B cell (primary cell): ENCODE measurements around the gene MAPK4. TPM values are rescaled to one million over a fixed set of nuclear protein-coding genes. Genes with fewer than 3 reads are reported as not detected.
"Not testable (repeated sequence)": the region's sequence is repeated elsewhere in the genome, so short reads cannot be mapped to it uniquely, and the experiment has no call there.

ENCODE experiments used
- ATAC-seq: fragments of 200-7000 bp; cut with Tn5 transposase; one replicate; pipeline ENCODE4 v1.10.0; 2021; ENCODE audit warnings: low read depth, mild to moderate bottlenecking, moderate number of reproducible peaks, moderate library complexity
- CTCF ChIA-PET: fragments of 350-600 bp; sonication (Branson Sonifier 250); formaldehyde crosslinking; loops from one replicate; lab custom pipeline; 2021; ENCODE audit warnings: antibody characterized with exemption, inconsistent platforms; lab: Charles Lee
- POLR2A ChIA-PET: fragments of 350-600 bp; sonication (Branson Sonifier 250); formaldehyde crosslinking; loops from one replicate; lab custom pipeline; 2021; ENCODE audit warnings: antibody characterized with exemption; lab: Charles Lee
- DNase-seq: peaks from one replicate; pipeline ENCODE4 v3.0.0; 2013
- H2AFZ ChIP-seq: 2 replicates; pipeline ENCODE4 v1.6.1; 2012; ENCODE audit warnings: mild to moderate bottlenecking, low read depth, low read length; ENCODE audit not compliant: insufficient read depth, poor library complexity, severe bottlenecking
- H3K27ac ChIP-seq, 2 donors: 1 replicate in 1 of 2; 2 replicates in 1 of 2; pipeline ENCODE4 v1.5.1; 2012 to 2013; ENCODE audit warnings: low read length in 2 of 2, mild to moderate bottlenecking in 2 of 2, moderate library complexity in 1 of 2
- H3K27me3 ChIP-seq, 4 experiments: fragments of 200-600 bp in 1 of 4; sonication (generic) in 1 of 4; replicated peaks in 1 of 4; 1 replicate in 2 of 4; 2 replicates in 2 of 4; pipeline versions ENCODE4 v1.6.1 to v1.7.0; 2013 to 2016; ENCODE audit warnings: low read length in 3 of 4, mild to moderate bottlenecking in 2 of 4, mixed read lengths in 1 of 4, moderate library complexity in 1 of 4; ENCODE audit not compliant: insufficient read depth in 4 of 4, control insufficient read depth in 3 of 4; ENCODE audit errors: control extremely low read depth in 1 of 4
- H3K36me3 ChIP-seq, 2 experiments: replicated peaks in 1 of 2; 1 replicate in 1 of 2; 2 replicates in 1 of 2; pipeline versions ENCODE4 v1.6.1 to v1.7.1; 2013; ENCODE audit warnings: low read length in 1 of 2; ENCODE audit not compliant: insufficient read depth in 2 of 2, control insufficient read depth in 1 of 2; ENCODE audit errors: control extremely low read depth in 1 of 2, extremely low read depth in 1 of 2
- H3K4me1 ChIP-seq, 2 donors: fragments of 200-600 bp in 1 of 2; sonication (generic) in 1 of 2; 1 replicate in 1 of 2; 2 replicates in 1 of 2; pipeline versions ENCODE4 v1.5.1 to v1.6.1; 2013 to 2017; ENCODE audit warnings: low read length in 2 of 2; ENCODE audit not compliant: control insufficient read depth in 2 of 2, insufficient read depth in 2 of 2
- H3K4me2 ChIP-seq: replicated peaks from 2 replicates; pipeline ENCODE3; 2012; ENCODE audit warnings: mild to moderate bottlenecking, low read depth, low read length; ENCODE audit not compliant: poor library complexity, severe bottlenecking
- H3K4me3 ChIP-seq, 5 experiments: fragments of 200-600 bp in 1 of 5; sonication (generic) in 1 of 5; 1 replicate in 3 of 5; 2 replicates in 2 of 5; pipeline versions ENCODE4 v1.5.1 to v1.7.0; 2011 to 2016; ENCODE audit warnings: low read length in 4 of 5, mild to moderate bottlenecking in 4 of 5, low read depth in 2 of 5, control low read depth in 1 of 5, moderate library complexity in 1 of 5; ENCODE audit not compliant: insufficient read depth in 1 of 5; ENCODE audit errors: control extremely low read depth in 1 of 5, extremely low read depth in 1 of 5
- H3K79me2 ChIP-seq: fragments of 200-600 bp; sonication (generic); one replicate; pipeline ENCODE4 v1.6.0; 2016; ENCODE audit warnings: low read length; ENCODE audit not compliant: control insufficient read depth, insufficient read depth
- H3K9ac ChIP-seq: fragments of 200-600 bp; sonication (generic); 2 replicates; pipeline ENCODE4 v1.6.1; 2017; ENCODE audit warnings: mild to moderate bottlenecking, low read length, moderate library complexity
- H3K9me3 ChIP-seq, 3 donors: one replicate each; pipeline versions ENCODE4 v1.6.1 to v1.7.1; 2013; ENCODE audit warnings: low read length in 2 of 3; ENCODE audit not compliant: control insufficient read depth in 2 of 3, insufficient read depth in 1 of 3; ENCODE audit errors: control extremely low read depth in 1 of 3
- H4K20me1 ChIP-seq: 2 replicates; pipeline ENCODE4 v1.6.0; 2012; ENCODE audit warnings: mild to moderate bottlenecking, low read length; ENCODE audit not compliant: insufficient read depth, control insufficient read depth, poor library complexity, severe bottlenecking
- H3K27ac Mint-ChIP-seq: one replicate; pipeline ENCODE4 v1.8.0; 2021; ENCODE audit warnings: mixed read lengths
- H3K27me3 Mint-ChIP-seq: one replicate; pipeline ENCODE4 v1.8.0; 2021; ENCODE audit warnings: mixed read lengths
- H3K4me1 Mint-ChIP-seq: one replicate; pipeline ENCODE4 v1.8.0; 2021; ENCODE audit warnings: mixed read lengths
- H3K4me3 Mint-ChIP-seq: one replicate; pipeline ENCODE4 v1.8.0; 2021; ENCODE audit warnings: mixed read lengths
- H3K9me3 Mint-ChIP-seq: one replicate; pipeline ENCODE4 v1.8.0; 2022; ENCODE audit warnings: mixed read lengths; ENCODE audit not compliant: insufficient read depth
- CTCF ChIP-seq: fragments of 200-600 bp; IDR thresholded peaks from one replicate; pipeline ENCODE4 v1.8.0; 2022; ENCODE audit warnings: antibody characterized with exemption, mild to moderate bottlenecking
- EZH2 ChIP-seq: IDR thresholded peaks from 2 replicates; pipeline ENCODE4 v1.6.1; 2012; ENCODE audit warnings: borderline replicate concordance, low read depth, mild to moderate bottlenecking, moderate library complexity, low read length; ENCODE audit not compliant: insufficient read depth, poor library complexity, severe bottlenecking
- WGBS: methylation state at CpG from one replicate; pipeline ENCODE4 v1.1.5; 2013; ENCODE audit warnings: missing lambda C conversion rate; ENCODE audit not compliant: insufficient coverage; 5-methylcytosine and 5-hydroxymethylcytosine counted together
- intact Hi-C: fragments of 100-400 bp; cut with micrococcal nuclease; formaldehyde crosslinking; loops from one replicate; pipeline ENCODE4 v1.10.0; 2022
- polyA plus RNA-seq: library from polyadenylated mRNA; depleted of rRNA; stranded (reverse); fragments of >200 nt; gene quantifications from 2 replicates; pipeline ENCODE4 v1.2.3, GENCODE V29; 2012
- total RNA-seq, 2 donors: library from RNA; stranded (reverse); fragments of 120-200 nt in 1 of 2; gene quantifications; 1 replicate in 1 of 2; 2 replicates in 1 of 2; pipeline versions ENCODE4 v1.2.3 to v1.2.4, GENCODE V29; 2013 to 2022

Gene MAPK4
- total and polyA plus RNA-seq, 2 donors (not counting 1 experiment from before 2014, with no cell fraction given), result not detected

GRCh38 chr18:50706651-50707050 is 146.8 kb downstream of the MAPK4 start:
- no peaks in the 10 kb centered on the region for H3K4me1 Mint-ChIP-seq
- ChIA-PET POLR2A (no interaction called here), CTCF (no interaction called here)
- peaks cover 6% of the 10 kb centered on the region for H3K27me3 Mint-ChIP-seq
- no peak overlapping the region for H3K4me3 Mint-ChIP-seq
- WGBS, result no CpG with 5 or more reads among the region's 2 CpGs
- ATAC-seq (no peak), DNase-seq (no peak)
- H3K79me2 ChIP-seq, result no peaks in the 10 kb centered on the region
- no peaks in the 10 kb centered on the region for H3K9me3 ChIP-seq
- no peak for TF ChIP-seq EZH2
- TF ChIP-seq CTCF, result no peak
- no peak overlapping the region for H3K4me2 ChIP-seq
- no peak overlapping the region for H3K9ac ChIP-seq
- H3K27ac ChIP-seq, result no peak overlapping the region
- no peaks in the 10 kb centered on the region for H3K27me3 ChIP-seq
- no peak overlapping the region for H2AFZ ChIP-seq
- intact Hi-C loops, result no loop called here
- no peaks in the 10 kb centered on the region for H3K4me1 ChIP-seq
- H3K4me3 ChIP-seq, result no peak overlapping the region
- no peaks in the 10 kb centered on the region for H4K20me1 ChIP-seq
- H3K36me3 ChIP-seq, result no peaks in the 10 kb centered on the region
- no peaks in the 10 kb centered on the region for H3K9me3 Mint-ChIP-seq
- H3K27ac Mint-ChIP-seq, result no peak overlapping the region

- H3K4me3 ChIP-seq, intact Hi-C loops, DNase-seq, H2AFZ ChIP-seq, H3K27me3 ChIP-seq, H3K79me2 ChIP-seq, H4K20me1 ChIP-seq, POLR2A ChIA-PET, H3K9ac ChIP-seq, H3K4me1 ChIP-seq, H3K9me3 Mint-ChIP-seq, H3K4me3 Mint-ChIP-seq, H3K27me3 Mint-ChIP-seq, H3K27ac ChIP-seq, H3K9me3 ChIP-seq, H3K4me1 Mint-ChIP-seq, H3K4me2 ChIP-seq, H3K27ac Mint-ChIP-seq, ATAC-seq, H3K36me3 ChIP-seq, CTCF ChIA-PET: not testable (repeated sequence)
- 95% methylated on average over 3 of the region's 7 CpGs for WGBS
These were observed 147.4 kb downstream of the MAPK4 start for GRCh38 chr18:50707297-50707696.
